Fibroblast of lung (primary cell): ENCODE data around the gene CRB1. TPM values are rescaled to one million over a fixed set of nuclear protein-coding genes. Genes with fewer than 3 reads are reported as not detected.

ENCODE experiments used
- DNase-seq, 2 donors: peaks; one replicate each; pipeline versions ENCODE4 v3.0.0 to v3.0.0-alpha.2; 2010; ENCODE audit warnings: low read depth in 2 of 2
- H2AFZ ChIP-seq: 2 replicates; pipeline ENCODE4 v1.5.1; 2012; ENCODE audit warnings: low read length, control low read depth, inconsistent platforms
- H3K27ac ChIP-seq: 2 replicates; pipeline ENCODE4 v1.5.1; 2011; ENCODE audit warnings: low read length, control low read depth; ENCODE audit not compliant: insufficient read depth
- H3K27me3 ChIP-seq: 2 replicates; pipeline ENCODE4 v1.5.1; 2011; ENCODE audit warnings: mild to moderate bottlenecking, low read length; ENCODE audit not compliant: control insufficient read depth, insufficient read depth
- H3K36me3 ChIP-seq: 2 replicates; pipeline ENCODE4 v1.5.1; 2011; ENCODE audit warnings: low read length; ENCODE audit not compliant: control insufficient read depth, insufficient read depth
- H3K4me1 ChIP-seq: 2 replicates; pipeline ENCODE4 v1.5.1; 2011; ENCODE audit warnings: low read length; ENCODE audit not compliant: control insufficient read depth, insufficient read depth; ENCODE audit errors: extremely low read depth
- H3K4me2 ChIP-seq: 2 replicates; pipeline ENCODE4 v1.5.1; 2011; ENCODE audit warnings: low read length, control low read depth; ENCODE audit not compliant: insufficient read depth; ENCODE audit errors: extremely low read depth
- H3K4me3 ChIP-seq, 4 experiments: fragments of 200-600 bp in 1 of 4; sonication (generic) in 1 of 4; replicated peaks in 1 of 4; 2 replicates each; pipeline ENCODE4 v1.5.1; 2011 to 2016; ENCODE audit warnings: low read length in 4 of 4, low read depth in 3 of 4, mild to moderate bottlenecking in 3 of 4, control low read depth in 2 of 4, inconsistent platforms in 1 of 4, mixed read lengths in 1 of 4; ENCODE audit not compliant: insufficient read depth in 1 of 4; ENCODE audit errors: control extremely low read depth in 1 of 4
- H3K79me2 ChIP-seq: 2 replicates; pipeline ENCODE4 v1.5.1; 2012; ENCODE audit warnings: mild to moderate bottlenecking, low read length, inconsistent platforms; ENCODE audit not compliant: control insufficient read depth, insufficient read depth
- H3K9ac ChIP-seq: 2 replicates; pipeline ENCODE4 v1.5.1; 2011; ENCODE audit warnings: mild to moderate bottlenecking, low read length, control low read depth; ENCODE audit not compliant: insufficient read depth
- H3K9me3 ChIP-seq: 2 replicates; pipeline ENCODE4 v1.5.1; 2012; ENCODE audit warnings: low read depth, low read length; ENCODE audit not compliant: control insufficient read depth, insufficient read depth
- H4K20me1 ChIP-seq: 2 replicates; pipeline ENCODE4 v1.5.1; 2011; ENCODE audit warnings: low read length; ENCODE audit not compliant: control insufficient read depth, insufficient read depth; ENCODE audit errors: extremely low read depth
- EZH2 ChIP-seq: IDR thresholded peaks from 2 replicates; pipeline ENCODE4 v1.5.1; 2012; ENCODE audit warnings: low read length, control low read depth, mild to moderate bottlenecking; ENCODE audit errors: missing control alignments
- polyA plus RNA-seq, 2 donors: library from polyadenylated mRNA; depleted of rRNA in 1 of 2; stranded (reverse) in 1 of 2; unstranded in 1 of 2; fragments of >200 nt; gene quantifications; 2 replicates each; pipeline ENCODE4 v1.2.1, GENCODE V29; 2011 to 2012; ENCODE audit warnings: missing spikeins in 1 of 2
- total RNA-seq: library from RNA; depleted of rRNA; stranded (reverse); fragments of >200 nt; gene quantifications from 2 replicates; pipeline ENCODE4 v1.2.1, GENCODE V29; 2014
- TF ChIP-seq, protein P1 (sequence below), 2 donors: IDR thresholded peaks in 1 of 2; conservative IDR thresholded peaks in 1 of 2; 1 replicate in 1 of 2; 2 replicates in 1 of 2; pipeline ENCODE4 v1.5.1; 2011 to 2012; ENCODE audit warnings: low read length in 2 of 2, control low read depth in 1 of 2, inconsistent platforms in 1 of 2, low read depth in 1 of 2, mild to moderate bottlenecking in 1 of 2

The CRB1 gene
- total and polyA plus RNA-seq, 2 donors (not counting 1 experiment from before 2014, with no cell fraction given) = 0.05 to 0.66 TPM

DNA sequence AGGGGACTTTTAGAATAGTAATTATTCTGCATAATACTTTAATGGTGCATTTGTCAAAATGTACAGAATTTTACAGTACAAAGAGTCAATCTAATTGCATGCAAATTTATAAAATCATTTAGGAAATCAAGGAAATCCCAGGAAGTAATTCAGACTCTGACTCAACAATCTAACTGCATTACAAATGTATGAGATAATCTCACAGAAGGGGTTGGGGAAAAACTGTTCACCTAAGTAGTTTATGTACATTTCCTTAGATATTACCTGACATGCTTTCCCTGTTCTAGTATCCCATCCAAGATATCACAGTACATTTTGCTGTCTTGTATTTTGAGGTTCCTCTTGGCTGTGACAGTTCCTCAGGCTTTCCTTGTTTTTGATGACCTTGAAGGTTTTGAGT, 4.7 kb downstream of the CRB1 start:
- Histone ChIP-seq H3K9me3 (no peaks in the 10 kb centered on the region), H3K4me3 (no peak overlapping the region), H3K9ac (no peak overlapping the region), H3K36me3 (no peaks in the 10 kb centered on the region), H3K4me2 (no peak overlapping the region), H3K27me3 (no peaks in the 10 kb centered on the region), H3K79me2 (no peaks in the 10 kb centered on the region), H3K27ac (no peak overlapping the region), H2AFZ (no peak overlapping the region), H4K20me1 (no peaks in the 10 kb centered on the region), H3K4me1 (no peaks in the 10 kb centered on the region)
- peak in 1 of 2 donors; percentile 28 for DNase-seq
- TF ChIP-seq, protein P1, sequence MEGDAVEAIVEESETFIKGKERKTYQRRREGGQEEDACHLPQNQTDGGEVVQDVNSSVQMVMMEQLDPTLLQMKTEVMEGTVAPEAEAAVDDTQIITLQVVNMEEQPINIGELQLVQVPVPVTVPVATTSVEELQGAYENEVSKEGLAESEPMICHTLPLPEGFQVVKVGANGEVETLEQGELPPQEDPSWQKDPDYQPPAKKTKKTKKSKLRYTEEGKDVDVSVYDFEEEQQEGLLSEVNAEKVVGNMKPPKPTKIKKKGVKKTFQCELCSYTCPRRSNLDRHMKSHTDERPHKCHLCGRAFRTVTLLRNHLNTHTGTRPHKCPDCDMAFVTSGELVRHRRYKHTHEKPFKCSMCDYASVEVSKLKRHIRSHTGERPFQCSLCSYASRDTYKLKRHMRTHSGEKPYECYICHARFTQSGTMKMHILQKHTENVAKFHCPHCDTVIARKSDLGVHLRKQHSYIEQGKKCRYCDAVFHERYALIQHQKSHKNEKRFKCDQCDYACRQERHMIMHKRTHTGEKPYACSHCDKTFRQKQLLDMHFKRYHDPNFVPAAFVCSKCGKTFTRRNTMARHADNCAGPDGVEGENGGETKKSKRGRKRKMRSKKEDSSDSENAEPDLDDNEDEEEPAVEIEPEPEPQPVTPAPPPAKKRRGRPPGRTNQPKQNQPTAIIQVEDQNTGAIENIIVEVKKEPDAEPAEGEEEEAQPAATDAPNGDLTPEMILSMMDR (conservative IDR thresholded peaks at IDR 0.05 in 1 of 2, IDR thresholded peaks at IDR 0.05 in 1 of 2; ENCODE audit: low read depth in 1 of 2, low read length in 2 of 2) = no peak

DNA sequence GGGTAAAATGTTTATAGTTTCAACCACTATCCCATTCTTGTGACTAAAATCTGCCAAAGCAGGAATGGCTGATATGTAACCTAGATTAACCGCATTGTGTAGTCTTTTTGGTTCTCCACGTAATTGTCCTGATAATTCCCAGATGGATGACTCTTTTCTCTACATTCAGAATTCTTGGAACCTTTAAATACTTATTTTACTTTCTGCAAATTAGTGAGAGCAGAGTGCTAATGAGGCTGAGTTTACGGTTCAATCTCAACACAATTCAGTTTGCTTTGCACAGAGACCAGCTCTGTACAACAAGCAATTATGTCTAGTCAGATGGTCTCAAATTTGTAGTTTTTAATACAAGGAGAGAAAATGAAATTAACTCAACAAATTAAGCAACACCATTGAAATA, 9.1 kb downstream of the CRB1 start:
- Histone ChIP-seq H3K4me1 (no peaks in the 10 kb centered on the region), H4K20me1 (no peaks in the 10 kb centered on the region), H3K36me3 (no peaks in the 10 kb centered on the region), H3K27me3 (no peaks in the 10 kb centered on the region), H3K9ac (no peak overlapping the region), H3K27ac (no peak overlapping the region), H3K4me3 (no peak overlapping the region), H2AFZ (no peak overlapping the region), H3K79me2 (no peaks in the 10 kb centered on the region), H3K4me2 (no peak overlapping the region), H3K9me3 (no peaks in the 10 kb centered on the region)
- DNase-seq = peak in 1 of 2 donors; percentile 34
- TF ChIP-seq, protein P1 (conservative IDR thresholded peaks at IDR 0.05 in 1 of 2, IDR thresholded peaks at IDR 0.05 in 1 of 2; ENCODE audit: low read depth in 1 of 2, low read length in 2 of 2) = no peak
- no peak for TF ChIP-seq EZH2

DNA sequence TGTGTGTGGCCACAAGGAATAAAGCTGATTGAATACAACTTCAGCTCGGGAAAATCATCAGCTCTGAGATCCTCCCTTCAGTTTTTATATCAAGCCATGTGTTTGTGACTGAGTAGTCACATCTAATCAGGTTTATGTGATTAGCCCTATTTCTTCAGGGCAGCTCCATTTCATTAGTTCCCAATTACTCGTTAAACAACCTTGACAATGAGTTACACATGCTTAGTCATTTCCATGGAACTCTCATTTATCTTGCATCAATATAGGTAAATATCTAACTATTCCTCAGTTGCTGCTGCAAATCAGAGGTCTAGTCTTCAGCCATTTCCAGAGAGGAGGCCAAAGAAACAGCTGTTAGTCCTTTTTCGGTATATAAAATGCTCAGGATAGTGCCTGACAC, 16.3 kb downstream of the CRB1 start:
- Histone ChIP-seq H3K36me3 (no peaks in the 10 kb centered on the region), H3K27me3 (no peaks in the 10 kb centered on the region), H3K9me3 (no peaks in the 10 kb centered on the region), H3K9ac (no peak overlapping the region), H3K79me2 (no peaks in the 10 kb centered on the region), H3K4me2 (no peak overlapping the region), H4K20me1 (no peaks in the 10 kb centered on the region), H3K4me1 (no peaks in the 10 kb centered on the region), H2AFZ (no peak overlapping the region), H3K4me3 (no peak overlapping the region), H3K27ac (no peak overlapping the region)
- DNase-seq = no peak
- TF ChIP-seq, protein P1 (conservative IDR thresholded peaks at IDR 0.05 in 1 of 2, IDR thresholded peaks at IDR 0.05 in 1 of 2; ENCODE audit: low read depth in 1 of 2, low read length in 2 of 2) = no peak
- TF ChIP-seq EZH2 = no peak
